HG02938 (cell line): ENCODE measurements around the gene C6orf47.

Experiments used
- ATAC-seq: cut with Tn5 transposase; IDR thresholded peaks from one replicate; pipeline ENCODE4 v1.9.1; 2021; ENCODE audit warnings: mild to moderate bottlenecking, moderate library complexity; ENCODE audit not compliant: unreplicated experiment

The C6orf47 gene

GRCh38 chr6:31615748-31616147 is 44.8 kb downstream of the C6orf47 start:
- no peak for ATAC-seq

- no peak for ATAC-seq
Measured at GRCh38 chr6:31614684-31615578, 45.6 kb downstream of the C6orf47 start, which contains the start of gene AIF1. AIF1 (plus strand) TSS chr6:31615234; CDS start chr6:31615330, 96 bp downstream.

GRCh38 chr6:31614075-31614619 is 46.4 kb downstream of the C6orf47 start:
- ATAC-seq: no peak

GRCh38 chr6:31610968-31611367 is 49.6 kb downstream of the C6orf47 start:
- ATAC-seq: no peak

DNA sequence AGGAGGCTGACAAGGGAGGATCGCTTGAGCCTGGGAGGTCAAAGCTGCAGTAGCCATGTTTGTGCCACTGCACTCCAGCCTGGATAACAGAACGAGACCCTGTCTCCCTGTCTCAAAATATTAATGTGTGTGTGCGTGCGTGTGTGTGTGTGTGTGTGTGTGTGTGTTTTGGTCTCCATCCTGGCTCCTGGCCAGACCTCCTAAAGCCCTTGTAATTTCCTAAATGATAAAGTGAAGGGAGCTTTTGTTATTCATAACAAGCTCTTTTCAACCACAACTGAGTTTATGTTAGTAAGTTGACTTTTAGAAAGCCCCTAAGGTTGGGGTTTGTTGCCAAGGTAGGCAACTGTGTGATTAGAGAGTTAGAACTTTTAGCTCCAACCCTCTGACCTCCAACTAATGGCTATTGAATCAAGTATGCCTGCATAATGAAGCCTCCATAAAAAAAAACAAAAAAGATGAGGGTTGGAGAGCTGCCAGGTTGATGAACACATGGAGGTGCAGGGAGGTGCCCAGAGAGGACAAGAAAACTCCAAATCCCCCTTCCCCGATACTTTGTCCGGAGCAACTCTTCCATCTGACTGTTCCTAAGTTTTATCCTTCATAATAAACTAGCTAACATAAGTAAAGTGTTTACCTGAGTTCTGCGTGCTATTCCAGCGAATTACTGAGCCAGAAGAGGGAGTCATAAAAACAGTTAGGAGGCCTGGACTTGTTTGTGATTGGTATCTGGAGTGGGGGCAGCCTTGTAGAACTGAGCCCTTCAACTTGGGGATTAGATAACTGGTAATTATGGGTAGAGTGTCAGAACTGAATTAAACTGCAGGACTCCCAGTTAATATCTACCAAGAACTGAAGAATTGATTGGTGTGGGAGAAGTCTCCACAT is 50.8 kb downstream of the C6orf47 start:
- ATAC-seq: no peak
